OCI-LY1 (cell line): Measurements from ENCODE around the gene CEP126.
"Not testable (repeated sequence)": the region's sequence is repeated elsewhere in the genome, so short reads cannot be mapped to it uniquely, and the experiment has no call there.

Experiments used
- H2AFZ ChIP-seq: fragments of 200-600 bp; sonication (generic), shearing (Covaris generic); 2 replicates; pipeline ENCODE4 v1.6.0; 2014; ENCODE audit warnings: antibody characterized with exemption, mild to moderate bottlenecking, low read length
- H3F3A ChIP-seq: fragments of 200-600 bp; sonication (generic), shearing (Covaris generic); 2 replicates; pipeline ENCODE4 v1.6.0; 2014; ENCODE audit warnings: mild to moderate bottlenecking, antibody characterized with exemption, low read length, moderate library complexity; ENCODE audit not compliant: insufficient read depth
- H3K27ac ChIP-seq: fragments of 200-600 bp; sonication (generic); 2 replicates; pipeline ENCODE4 v1.5.1; 2014; ENCODE audit warnings: low read length, mixed run types, mild to moderate bottlenecking, low read depth; ENCODE audit not compliant: poor library complexity, severe bottlenecking
- H3K27me3 ChIP-seq: fragments of 200-600 bp; sonication (generic); 2 replicates; pipeline ENCODE4 v1.6.0; 2014; ENCODE audit warnings: antibody characterized with exemption, mild to moderate bottlenecking, low read length, moderate library complexity; ENCODE audit not compliant: insufficient read depth
- H3K36me3 ChIP-seq: fragments of 200-600 bp; sonication (generic); 2 replicates; pipeline ENCODE4 v1.6.1; 2014; ENCODE audit warnings: mild to moderate bottlenecking, antibody characterized with exemption, low read length, moderate library complexity, mixed read lengths; ENCODE audit not compliant: insufficient read depth
- H3K4me1 ChIP-seq: fragments of 200-600 bp; sonication (generic); 2 replicates; pipeline ENCODE4 v1.5.1; 2014; ENCODE audit warnings: mild to moderate bottlenecking, low read length, moderate library complexity; ENCODE audit not compliant: insufficient read depth, severe bottlenecking
- H3K4me2 ChIP-seq: fragments of 200-600 bp; sonication (generic), shearing (Covaris generic); 2 replicates; pipeline ENCODE4 v1.6.1; 2014; ENCODE audit warnings: low read length
- H3K4me3 ChIP-seq: fragments of 200-600 bp; sonication (generic); 2 replicates; pipeline ENCODE4 v1.5.1; 2014; ENCODE audit warnings: low read length, low read depth, mild to moderate bottlenecking, mixed read lengths; ENCODE audit not compliant: poor library complexity, severe bottlenecking
- H3K79me2 ChIP-seq: fragments of 200-600 bp; shearing (Covaris generic); 2 replicates; pipeline ENCODE4 v1.6.1; 2016; ENCODE audit warnings: mixed run types, low read length, mixed read lengths; ENCODE audit not compliant: insufficient read depth
- H3K9ac ChIP-seq: fragments of 200-600 bp; sonication (generic), shearing (Covaris generic); 2 replicates; pipeline ENCODE4 v1.6.1; 2014; ENCODE audit warnings: mild to moderate bottlenecking, low read length, mixed read lengths
- H3K9me2 ChIP-seq: fragments of 200-600 bp; sonication (generic), shearing (Covaris generic); 2 replicates; pipeline ENCODE4 v1.6.1; 2014; ENCODE audit warnings: low read depth, mild to moderate bottlenecking, low read length, mixed read lengths
- H3K9me3 ChIP-seq: fragments of 200-600 bp; shearing (Covaris generic); 2 replicates; pipeline ENCODE4 v1.6.1; 2014; ENCODE audit warnings: low read length, mixed read lengths
- H4K20me1 ChIP-seq: fragments of 200-600 bp; sonication (generic), shearing (Covaris generic); 2 replicates; pipeline ENCODE4 v1.6.0; 2016; ENCODE audit warnings: mild to moderate bottlenecking, low read length; ENCODE audit not compliant: insufficient read depth
- CTCF ChIP-seq: fragments of 200-600 bp; sonication (generic), shearing (Covaris generic); IDR thresholded peaks from 2 replicates; pipeline ENCODE4 v1.5.1; 2017; ENCODE audit warnings: mild to moderate bottlenecking, antibody characterized with exemption, low read length, moderate library complexity, mixed read lengths
- EZH2 ChIP-seq: fragments of 200-600 bp; sonication (generic), shearing (Covaris generic); IDR thresholded peaks from 2 replicates; pipeline ENCODE4 v1.8.0; 2017; ENCODE audit warnings: borderline replicate concordance, mixed run types, mild to moderate bottlenecking, antibody characterized with exemption, low read length, moderate library complexity, mixed read lengths

The CEP126 gene

GRCh38 chr11:101993172-101993571 is 78.4 kb downstream of the CEP126 start:
- Histone ChIP-seq H2AFZ (no peak overlapping the region), H3K9ac (no peak overlapping the region), H3K4me3 (no peak overlapping the region), H3K27ac (no peak overlapping the region), H3K4me1 (no peaks in the 10 kb centered on the region), H3K4me2 (no peak overlapping the region), H3K79me2 (no peaks in the 10 kb centered on the region), H3K9me3 (no peaks in the 10 kb centered on the region), H3K36me3 (peaks cover 11% of the 10 kb centered on the region), H3K9me2 (no peaks in the 10 kb centered on the region), H3F3A (no peaks in the 10 kb centered on the region), H4K20me1 (no peaks in the 10 kb centered on the region), H3K27me3 (no peaks in the 10 kb centered on the region)
- TF ChIP-seq CTCF (no peak), EZH2 (no peak)

- H2AFZ ChIP-seq, H3K4me3 ChIP-seq, H3K27ac ChIP-seq, H3K4me2 ChIP-seq, H3K27me3 ChIP-seq, H3K9me3 ChIP-seq, H3K79me2 ChIP-seq, H4K20me1 ChIP-seq, H3K9me2 ChIP-seq, H3K9ac ChIP-seq, H3F3A ChIP-seq, H3K4me1 ChIP-seq: not testable (repeated sequence)
- H3K36me3 ChIP-seq, result peaks cover 11% of the 10 kb centered on the region
Observed at GRCh38 chr11:101994052-101994469, 79.3 kb downstream of the CEP126 start.

DNA sequence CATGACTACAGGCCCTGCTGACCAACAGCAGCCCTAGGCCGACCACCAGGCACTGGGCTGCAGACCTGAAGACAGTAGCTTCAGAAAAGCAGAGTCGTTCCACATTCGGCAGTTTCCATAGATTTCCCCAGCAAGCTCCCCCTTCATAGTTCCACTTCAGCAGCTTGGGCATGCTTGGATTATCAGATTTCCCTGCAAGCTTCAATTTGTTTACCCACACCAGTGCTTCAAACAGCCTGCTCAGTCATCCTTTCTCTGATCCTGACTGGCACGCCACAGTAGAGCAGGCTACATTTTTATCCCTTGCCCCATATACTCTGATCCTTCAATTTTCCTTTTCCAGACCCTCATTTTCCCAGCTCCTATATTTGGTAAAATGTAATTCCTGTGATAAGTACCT is 81.3 kb downstream of the CEP126 start:
- H2AFZ ChIP-seq, result no peak overlapping the region
- peaks cover 11% of the 10 kb centered on the region for H3K36me3 ChIP-seq

More for the DNA sequence above, 81.3 kb downstream of the CEP126 start:
- no peaks in the 10 kb centered on the region for H3K79me2 ChIP-seq
- no peak overlapping the region for H3K27ac ChIP-seq
- no peak overlapping the region for H3K9ac ChIP-seq
- H3K9me2 ChIP-seq, result no peaks in the 10 kb centered on the region
- TF ChIP-seq EZH2 (no peak), CTCF (no peak)
- H3K4me3 ChIP-seq, result no peak overlapping the region
- no peaks in the 10 kb centered on the region for H3K4me1 ChIP-seq
- H3F3A ChIP-seq, result no peaks in the 10 kb centered on the region
- no peaks in the 10 kb centered on the region for H3K27me3 ChIP-seq
- no peak overlapping the region for H3K4me2 ChIP-seq
- no peaks in the 10 kb centered on the region for H3K9me3 ChIP-seq
- H4K20me1 ChIP-seq, result no peaks in the 10 kb centered on the region
